Fibroblast of pulmonary artery (primary cell): ENCODE results near the gene DEGS2.
"Not testable (repeated sequence)": the region's sequence is repeated elsewhere in the genome, so short reads cannot be mapped to it uniquely, and the experiment has no call there.

ENCODE experiments used
- DNase-seq: peaks from one replicate; pipeline ENCODE4 v3.0.0-alpha.2; 2010; ENCODE audit warnings: low read depth
- H3K4me3 ChIP-seq: replicated peaks from 2 replicates; pipeline ENCODE4 v1.5.1; 2011; ENCODE audit warnings: low read depth, mild to moderate bottlenecking, control low read depth, low read length, moderate library complexity
- TF ChIP-seq, protein P1 (sequence below): IDR thresholded peaks from 2 replicates; pipeline ENCODE4 v1.5.1; 2011; ENCODE audit warnings: mild to moderate bottlenecking, control low read depth, low read length, inconsistent platforms; ENCODE audit errors: missing control alignments

DEGS2 gene

DNA sequence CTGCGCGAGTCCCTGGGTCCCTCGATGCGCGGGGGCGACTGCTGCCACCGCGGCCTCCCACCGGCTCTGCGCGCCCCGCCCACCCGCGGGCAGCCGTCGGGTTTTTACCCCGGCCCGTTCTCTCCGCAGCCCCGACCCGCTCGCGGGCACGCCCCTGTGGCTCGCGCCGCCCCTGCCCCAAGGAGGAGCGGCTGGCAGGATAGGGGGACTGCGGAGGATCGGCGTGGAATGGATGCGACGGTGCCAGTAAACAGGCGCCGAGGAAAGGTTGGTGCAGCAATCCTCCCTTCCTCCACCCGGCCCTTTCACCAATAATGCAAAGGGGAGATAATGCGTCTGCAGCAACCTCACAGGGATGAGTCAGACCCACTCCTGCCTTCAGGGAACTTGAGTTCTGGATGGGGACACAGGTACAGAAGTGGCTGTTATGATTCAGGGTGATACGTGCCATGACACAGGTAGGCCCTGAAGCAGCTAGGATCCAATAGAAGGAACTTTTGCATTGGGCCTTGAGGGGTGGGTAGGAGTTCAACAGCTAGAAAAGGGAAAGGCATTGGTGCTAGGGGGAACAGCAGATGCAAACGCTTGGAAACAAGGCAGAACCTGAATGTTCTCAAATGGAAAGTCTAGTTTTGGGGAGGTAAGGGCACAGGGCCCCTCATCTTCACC lies 554 bp upstream of the DEGS2 start:
- H3K4me3 ChIP-seq = no peak overlapping the region
- DNase-seq = no peak
- TF ChIP-seq, protein P1, sequence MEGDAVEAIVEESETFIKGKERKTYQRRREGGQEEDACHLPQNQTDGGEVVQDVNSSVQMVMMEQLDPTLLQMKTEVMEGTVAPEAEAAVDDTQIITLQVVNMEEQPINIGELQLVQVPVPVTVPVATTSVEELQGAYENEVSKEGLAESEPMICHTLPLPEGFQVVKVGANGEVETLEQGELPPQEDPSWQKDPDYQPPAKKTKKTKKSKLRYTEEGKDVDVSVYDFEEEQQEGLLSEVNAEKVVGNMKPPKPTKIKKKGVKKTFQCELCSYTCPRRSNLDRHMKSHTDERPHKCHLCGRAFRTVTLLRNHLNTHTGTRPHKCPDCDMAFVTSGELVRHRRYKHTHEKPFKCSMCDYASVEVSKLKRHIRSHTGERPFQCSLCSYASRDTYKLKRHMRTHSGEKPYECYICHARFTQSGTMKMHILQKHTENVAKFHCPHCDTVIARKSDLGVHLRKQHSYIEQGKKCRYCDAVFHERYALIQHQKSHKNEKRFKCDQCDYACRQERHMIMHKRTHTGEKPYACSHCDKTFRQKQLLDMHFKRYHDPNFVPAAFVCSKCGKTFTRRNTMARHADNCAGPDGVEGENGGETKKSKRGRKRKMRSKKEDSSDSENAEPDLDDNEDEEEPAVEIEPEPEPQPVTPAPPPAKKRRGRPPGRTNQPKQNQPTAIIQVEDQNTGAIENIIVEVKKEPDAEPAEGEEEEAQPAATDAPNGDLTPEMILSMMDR = no peak

- no peak overlapping the region for H3K4me3 ChIP-seq
- no peak for DNase-seq
- TF ChIP-seq, protein P1 = no peak
Measured at GRCh38 chr14:100158566-100159093, 815 bp downstream of the DEGS2 start.

GRCh38 chr14:100157548-100158232 lies 1.8 kb downstream of the DEGS2 start:
- not testable (repeated sequence) for H3K4me3 ChIP-seq, DNase-seq

DNA sequence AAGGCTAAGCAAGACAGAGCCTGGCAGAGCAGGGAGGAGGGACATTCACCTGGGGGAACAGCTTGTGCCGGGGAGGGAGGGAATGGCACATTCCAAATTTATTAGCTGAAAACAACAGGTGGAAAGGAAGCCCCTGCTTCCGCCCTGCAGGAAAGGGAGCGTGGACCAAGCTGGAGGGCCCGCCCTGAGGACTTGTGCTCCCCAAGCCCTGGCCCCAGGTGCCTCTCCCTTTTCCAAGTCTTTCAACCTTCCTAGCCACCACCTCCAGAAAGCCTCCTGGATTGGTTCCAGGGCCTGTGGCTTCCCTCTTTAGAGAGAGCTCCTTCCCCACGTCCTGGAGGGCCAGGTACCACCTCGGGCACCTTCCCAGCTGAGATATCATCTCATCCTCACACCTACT lies 2.7 kb downstream of the DEGS2 start:
- no peak for DNase-seq
- TF ChIP-seq, protein P1 = no peak
- no peak overlapping the region for H3K4me3 ChIP-seq

DNA sequence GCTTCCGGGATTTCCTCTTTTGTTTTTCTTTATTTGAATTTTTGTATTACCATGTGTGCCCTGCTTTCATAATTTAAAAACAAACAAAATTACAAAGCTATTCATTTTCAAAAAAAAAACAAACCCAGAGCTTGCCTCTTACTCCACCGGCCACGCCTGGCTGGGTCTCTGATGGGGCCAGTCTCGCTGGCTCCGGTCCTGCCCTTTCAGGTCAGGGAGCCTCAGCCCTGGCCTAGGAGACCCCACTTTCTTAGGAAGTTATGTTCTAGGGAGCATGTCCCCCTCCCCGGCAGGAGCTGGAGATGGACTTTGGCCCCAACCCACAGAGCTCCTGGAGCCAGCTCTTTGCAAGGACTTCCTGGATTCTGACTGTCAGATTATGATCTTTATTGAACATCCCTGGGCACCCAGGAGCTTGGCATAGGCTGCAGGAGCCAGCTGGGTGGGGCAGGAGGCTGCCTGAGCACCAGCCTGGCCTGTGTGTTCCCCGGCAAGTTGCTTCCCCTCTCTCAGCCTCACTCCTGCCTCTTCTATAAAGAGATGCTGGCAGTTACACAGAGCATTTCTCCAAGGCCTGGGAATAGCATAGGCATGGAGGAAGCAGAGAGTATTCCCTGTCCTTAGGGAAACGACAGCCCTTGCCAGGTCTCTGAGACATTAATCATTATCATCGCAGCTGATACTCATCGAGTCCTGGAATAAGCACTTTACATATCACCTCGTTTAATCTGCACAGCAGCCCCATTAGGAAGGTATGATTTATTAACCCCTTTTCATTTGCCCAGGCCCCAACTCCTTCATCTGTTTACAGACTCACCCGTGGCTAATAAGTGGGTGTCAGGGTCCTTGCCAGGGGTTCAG lies 3.5 kb downstream of the DEGS2 start:
- TF ChIP-seq, protein P1 = no peak
- no peak for DNase-seq
- H3K4me3 ChIP-seq = no peak overlapping the region

GRCh38 chr14:100155049-100155621 lies 4.3 kb downstream of the DEGS2 start:
- H3K4me3 ChIP-seq = no peak overlapping the region
- DNase-seq = peak; percentile 26
- TF ChIP-seq, protein P1 = peak; percentile 59

GRCh38 chr14:100153560-100153959 lies 5.9 kb downstream of the DEGS2 start:
- H3K4me3 ChIP-seq = no peak overlapping the region
- no peak for DNase-seq
- TF ChIP-seq, protein P1 = no peak
